ENCODE results near the gene PTGES3L. TPM values are rescaled to one million over a fixed set of nuclear protein-coding genes. Genes with fewer than 3 reads are reported as not detected.
"Not testable (repeated sequence)": the region's sequence is repeated elsewhere in the genome, so short reads cannot be mapped to it uniquely, and the experiment has no call there.

Gene PTGES3L
- total and polyA plus RNA-seq, 8 donors = 0.26 to 3.6 (median 2.1) TPM

- DNase-seq (no peak), ATAC-seq (peak; percentile 2)
- peak overlapping the region; percentile 71 to 92 for H3K27ac ChIP-seq
- peak overlapping the region in 1 of 2 donors; percentile 69 for H3K4me3 ChIP-seq
- no peak for TF ChIP-seq CTCF (IDR thresholded peaks at IDR 0.05)
- H3K27me3 ChIP-seq = no peaks in the 10 kb centered on the region
- H3K36me3 ChIP-seq = peaks cover 5 to 55% of the 10 kb centered on the region in 2 donors
- intact Hi-C loops (cut with DNase I) = no loop called here
- H3K9me3 ChIP-seq = no peaks in the 10 kb centered on the region
- H3K4me1 ChIP-seq = peaks cover 10 to 46% of the 10 kb centered on the region in 2 donors
Measured at GRCh38 chr17:42997390-42997983, 17.6 kb upstream of the PTGES3L start.

- ATAC-seq; H3K4me1 ChIP-seq; H3K9me3 ChIP-seq; H3K27ac ChIP-seq; DNase-seq; H3K4me3 ChIP-seq; intact Hi-C loops (cut with DNase I); H3K27me3 ChIP-seq: not testable (repeated sequence)
- H3K36me3 ChIP-seq = peaks cover 0 to 60% of the 10 kb centered on the region in 2 donors
Measured at GRCh38 chr17:42993913-42994312, 14.0 kb upstream of the PTGES3L start.

GRCh38 chr17:42992872-42993271 lies 13.0 kb upstream of the PTGES3L start:
- H3K36me3 ChIP-seq = peaks cover 0 to 70% of the 10 kb centered on the region in 2 donors
- DNase-seq (no peak), ATAC-seq (no peak)
- H3K9me3 ChIP-seq = no peaks in the 10 kb centered on the region
- H3K27me3 ChIP-seq = no peaks in the 10 kb centered on the region
- intact Hi-C loops (cut with DNase I) = no loop called here
- H3K4me3 ChIP-seq = no peak overlapping the region
- TF ChIP-seq CTCF (IDR thresholded peaks at IDR 0.05) = no peak
- no peak overlapping the region for H3K27ac ChIP-seq
- peaks cover 0 to 9% of the 10 kb centered on the region in 2 donors for H3K4me1 ChIP-seq

- Histone ChIP-seq H3K4me1 (peaks cover 0 to 2% of the 10 kb centered on the region in 2 donors), H3K9me3 (no peaks in the 10 kb centered on the region), H3K4me3 (no peak overlapping the region), H3K36me3 (peaks cover 0 to 84% of the 10 kb centered on the region in 2 donors), H3K27ac (no peak overlapping the region), H3K27me3 (no peaks in the 10 kb centered on the region)
- intact Hi-C loops (cut with DNase I) = no loop called here
- no peak for TF ChIP-seq CTCF (IDR thresholded peaks at IDR 0.05)
- DNase-seq (no peak), ATAC-seq (no peak)
Measured at GRCh38 chr17:42991471-42991870, 11.6 kb upstream of the PTGES3L start.

GRCh38 chr17:42989726-42990652 lies 10.1 kb upstream of the PTGES3L start:
- TF ChIP-seq CTCF (IDR thresholded peaks at IDR 0.05) = no peak
- H3K27ac ChIP-seq = no peak overlapping the region
- intact Hi-C loops (cut with DNase I) = no loop called here
- ATAC-seq (peak; percentile 27), DNase-seq (no peak)
- peaks cover 0 to 96% of the 10 kb centered on the region in 2 donors for H3K36me3 ChIP-seq
- H3K4me3 ChIP-seq = no peak overlapping the region
- peaks cover 0 to 16% of the 10 kb centered on the region in 2 donors for H3K4me1 ChIP-seq
- H3K9me3 ChIP-seq = no peaks in the 10 kb centered on the region
- no peaks in the 10 kb centered on the region for H3K27me3 ChIP-seq

Measured in left lung (tissue), 10 donors.